Measurements from ENCODE around the gene TMEM161B. TPM values are rescaled to one million over a fixed set of nuclear protein-coding genes. Genes with fewer than 3 reads are reported as not detected.
"Not testable (repeated sequence)": the region's sequence is repeated elsewhere in the genome, so short reads cannot be mapped to it uniquely, and the experiment has no call there.

The TMEM161B gene
- polyA plus RNA-seq, 1 donor from 2014 or later = 72.0 TPM

DNA sequence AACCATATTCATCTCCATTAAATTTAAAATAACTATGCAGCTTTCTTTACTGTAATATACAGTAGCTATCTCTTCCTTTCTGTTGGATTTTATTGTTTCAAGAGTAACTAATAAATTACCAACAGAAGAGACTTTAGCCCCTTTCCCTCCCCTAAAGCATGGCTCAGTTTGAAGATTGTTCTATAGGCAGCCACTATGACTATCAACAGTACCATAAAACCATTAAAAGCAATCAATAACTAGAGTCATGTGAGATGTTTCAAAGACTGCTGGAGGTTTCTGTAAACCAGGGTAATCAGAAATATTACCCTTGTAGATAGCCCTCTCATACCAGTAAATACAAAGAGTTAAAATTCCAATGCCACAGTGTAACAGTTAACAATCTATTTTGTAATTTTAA lies 73.0 kb downstream of the TMEM161B start:
- TF ChIP-seq EP300 (conservative IDR thresholded peaks at IDR 0.05; ENCODE audit: poor library complexity, severe bottlenecking) (no peak), RAD21 (conservative IDR thresholded peaks at IDR 0.05) (no peak), TAF1 (IDR thresholded peaks at IDR 0.05; ENCODE audit: low read depth) (no peak)
- Histone ChIP-seq H4K20me1 (ENCODE audit: insufficient read depth) (no peaks in the 10 kb centered on the region), H3K27ac (ENCODE audit: low read length) (no peak overlapping the region), H3K9ac (ENCODE audit: low read length) (no peak overlapping the region), H3K9me2 (ENCODE audit: insufficient read depth, low read length) (no peaks in the 10 kb centered on the region), H3K4me2 (ENCODE audit: low read length) (no peak overlapping the region), H3K9me3 (ENCODE audit: low read length) (no peaks in the 10 kb centered on the region), H3K27me3 (ENCODE audit: insufficient read depth, low read depth, low read length) (no peaks in the 10 kb centered on the region), H3K4me3 (ENCODE audit: low read length) (no peak overlapping the region), H3F3A (ENCODE audit: insufficient read depth, low read length, poor library complexity, severe bottlenecking) (no peaks in the 10 kb centered on the region), H2AFZ (ENCODE audit: low read depth, low read length) (no peak overlapping the region), H3K79me2 (replicated peaks; ENCODE audit: insufficient read depth, low read length) (no peaks in the 10 kb centered on the region), H3K36me3 (ENCODE audit: insufficient read depth, low read length) (peaks cover 6% of the 10 kb centered on the region)

DNA sequence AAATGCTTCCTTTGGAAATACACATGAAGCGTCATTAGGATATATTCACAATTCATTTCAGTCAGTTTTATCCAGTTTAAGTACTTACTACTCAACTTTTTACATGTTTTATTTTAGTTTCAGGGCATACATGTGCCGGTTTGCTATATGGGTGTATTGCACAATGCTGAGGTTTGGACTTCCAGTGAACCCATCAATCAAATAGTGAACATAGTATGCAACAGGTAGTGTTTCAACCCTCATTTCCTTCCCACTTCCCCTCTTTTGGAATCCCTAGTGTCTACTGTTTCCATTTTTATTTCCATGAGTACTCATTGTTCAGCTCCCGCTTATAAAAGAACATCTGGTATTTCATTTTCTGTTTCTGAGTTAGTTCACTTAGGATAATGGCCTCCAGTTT lies 74.7 kb downstream of the TMEM161B start:
- Histone ChIP-seq H3K27ac (ENCODE audit: low read length) (no peak overlapping the region), H3K9ac (ENCODE audit: low read length) (no peak overlapping the region), H3K27me3 (ENCODE audit: insufficient read depth, low read depth, low read length) (no peaks in the 10 kb centered on the region), H3K36me3 (ENCODE audit: insufficient read depth, low read length) (peaks cover 6% of the 10 kb centered on the region), H2AFZ (ENCODE audit: low read depth, low read length) (no peak overlapping the region), H4K20me1 (ENCODE audit: insufficient read depth) (no peaks in the 10 kb centered on the region), H3K4me2 (ENCODE audit: low read length) (no peak overlapping the region), H3F3A (ENCODE audit: insufficient read depth, low read length, poor library complexity, severe bottlenecking) (no peaks in the 10 kb centered on the region), H3K9me2 (ENCODE audit: insufficient read depth, low read length) (no peaks in the 10 kb centered on the region), H3K9me3 (ENCODE audit: low read length) (no peaks in the 10 kb centered on the region), H3K4me3 (ENCODE audit: low read length) (no peak overlapping the region), H3K79me2 (replicated peaks; ENCODE audit: insufficient read depth, low read length) (no peaks in the 10 kb centered on the region)
- TF ChIP-seq, protein P1, sequence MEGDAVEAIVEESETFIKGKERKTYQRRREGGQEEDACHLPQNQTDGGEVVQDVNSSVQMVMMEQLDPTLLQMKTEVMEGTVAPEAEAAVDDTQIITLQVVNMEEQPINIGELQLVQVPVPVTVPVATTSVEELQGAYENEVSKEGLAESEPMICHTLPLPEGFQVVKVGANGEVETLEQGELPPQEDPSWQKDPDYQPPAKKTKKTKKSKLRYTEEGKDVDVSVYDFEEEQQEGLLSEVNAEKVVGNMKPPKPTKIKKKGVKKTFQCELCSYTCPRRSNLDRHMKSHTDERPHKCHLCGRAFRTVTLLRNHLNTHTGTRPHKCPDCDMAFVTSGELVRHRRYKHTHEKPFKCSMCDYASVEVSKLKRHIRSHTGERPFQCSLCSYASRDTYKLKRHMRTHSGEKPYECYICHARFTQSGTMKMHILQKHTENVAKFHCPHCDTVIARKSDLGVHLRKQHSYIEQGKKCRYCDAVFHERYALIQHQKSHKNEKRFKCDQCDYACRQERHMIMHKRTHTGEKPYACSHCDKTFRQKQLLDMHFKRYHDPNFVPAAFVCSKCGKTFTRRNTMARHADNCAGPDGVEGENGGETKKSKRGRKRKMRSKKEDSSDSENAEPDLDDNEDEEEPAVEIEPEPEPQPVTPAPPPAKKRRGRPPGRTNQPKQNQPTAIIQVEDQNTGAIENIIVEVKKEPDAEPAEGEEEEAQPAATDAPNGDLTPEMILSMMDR (IDR thresholded peaks at IDR 0.05; ENCODE audit: poor library complexity, severe bottlenecking) = no peak
- TF ChIP-seq EZH2 (IDR thresholded peaks at IDR 0.05; ENCODE audit: borderline replicate concordance, insufficient read depth, low read length, poor library complexity, severe bottlenecking) (no peak), SMC3 (conservative IDR thresholded peaks at IDR 0.05; ENCODE audit: poor library complexity) (no peak), TAF1 (IDR thresholded peaks at IDR 0.05; ENCODE audit: low read depth) (no peak), MXI1 (conservative IDR thresholded peaks at IDR 0.05; ENCODE audit: poor library complexity, severe bottlenecking) (no peak), EP300 (conservative IDR thresholded peaks at IDR 0.05; ENCODE audit: poor library complexity, severe bottlenecking) (no peak), POLR2AphosphoS5 (IDR thresholded peaks at IDR 0.05) (no peak)

DNA sequence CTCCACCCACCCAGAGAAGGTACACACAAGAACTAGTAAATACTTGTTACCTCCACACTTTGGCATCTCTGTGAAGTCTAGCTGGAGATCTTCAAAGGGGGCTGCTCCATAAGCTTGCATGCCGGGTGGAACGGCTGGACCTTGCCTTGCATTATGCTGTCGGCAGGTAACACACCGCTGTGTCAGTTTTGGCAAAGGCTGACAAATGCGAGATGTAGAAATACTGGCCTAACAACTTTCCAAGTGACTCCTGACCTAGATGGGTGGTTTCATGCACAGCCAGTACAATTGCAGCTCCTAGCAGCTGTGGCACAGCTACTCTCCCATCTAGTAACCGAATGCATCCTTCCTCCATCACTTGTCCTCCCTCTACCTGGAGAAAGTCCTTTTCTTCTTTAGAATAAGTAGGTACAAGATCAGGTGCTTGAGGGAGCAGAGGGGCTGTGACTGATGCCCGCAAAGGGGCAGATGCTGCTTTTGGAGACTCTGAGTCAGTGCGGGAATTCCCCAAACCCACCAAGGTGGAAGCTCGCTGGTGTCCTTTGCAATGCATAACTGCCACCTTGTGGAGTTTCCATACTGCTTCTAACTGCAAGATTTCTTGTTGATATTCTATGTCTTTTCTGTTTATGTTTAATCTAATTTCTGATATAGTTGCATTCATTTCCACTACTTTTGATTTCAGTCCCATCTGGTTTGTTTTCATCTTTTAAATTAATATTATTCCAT lies 78.4 kb downstream of the TMEM161B start:
- H3F3A ChIP-seq (ENCODE audit: insufficient read depth, low read length, poor library complexity, severe bottlenecking) = no peaks in the 10 kb centered on the region
- no peak overlapping the region for H3K4me2 ChIP-seq (ENCODE audit: low read length)
- no peaks in the 10 kb centered on the region for H3K27me3 ChIP-seq (ENCODE audit: insufficient read depth, low read depth, low read length)
- H3K9me2 ChIP-seq (ENCODE audit: insufficient read depth, low read length) = no peaks in the 10 kb centered on the region
- H2AFZ ChIP-seq (ENCODE audit: low read depth, low read length) = no peak overlapping the region
- no peaks in the 10 kb centered on the region for H3K9me3 ChIP-seq (ENCODE audit: low read length)
- H4K20me1 ChIP-seq (ENCODE audit: insufficient read depth) = no peaks in the 10 kb centered on the region
- TF ChIP-seq, protein P2, sequence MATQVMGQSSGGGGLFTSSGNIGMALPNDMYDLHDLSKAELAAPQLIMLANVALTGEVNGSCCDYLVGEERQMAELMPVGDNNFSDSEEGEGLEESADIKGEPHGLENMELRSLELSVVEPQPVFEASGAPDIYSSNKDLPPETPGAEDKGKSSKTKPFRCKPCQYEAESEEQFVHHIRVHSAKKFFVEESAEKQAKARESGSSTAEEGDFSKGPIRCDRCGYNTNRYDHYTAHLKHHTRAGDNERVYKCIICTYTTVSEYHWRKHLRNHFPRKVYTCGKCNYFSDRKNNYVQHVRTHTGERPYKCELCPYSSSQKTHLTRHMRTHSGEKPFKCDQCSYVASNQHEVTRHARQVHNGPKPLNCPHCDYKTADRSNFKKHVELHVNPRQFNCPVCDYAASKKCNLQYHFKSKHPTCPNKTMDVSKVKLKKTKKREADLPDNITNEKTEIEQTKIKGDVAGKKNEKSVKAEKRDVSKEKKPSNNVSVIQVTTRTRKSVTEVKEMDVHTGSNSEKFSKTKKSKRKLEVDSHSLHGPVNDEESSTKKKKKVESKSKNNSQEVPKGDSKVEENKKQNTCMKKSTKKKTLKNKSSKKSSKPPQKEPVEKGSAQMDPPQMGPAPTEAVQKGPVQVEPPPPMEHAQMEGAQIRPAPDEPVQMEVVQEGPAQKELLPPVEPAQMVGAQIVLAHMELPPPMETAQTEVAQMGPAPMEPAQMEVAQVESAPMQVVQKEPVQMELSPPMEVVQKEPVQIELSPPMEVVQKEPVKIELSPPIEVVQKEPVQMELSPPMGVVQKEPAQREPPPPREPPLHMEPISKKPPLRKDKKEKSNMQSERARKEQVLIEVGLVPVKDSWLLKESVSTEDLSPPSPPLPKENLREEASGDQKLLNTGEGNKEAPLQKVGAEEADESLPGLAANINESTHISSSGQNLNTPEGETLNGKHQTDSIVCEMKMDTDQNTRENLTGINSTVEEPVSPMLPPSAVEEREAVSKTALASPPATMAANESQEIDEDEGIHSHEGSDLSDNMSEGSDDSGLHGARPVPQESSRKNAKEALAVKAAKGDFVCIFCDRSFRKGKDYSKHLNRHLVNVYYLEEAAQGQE (IDR thresholded peaks at IDR 0.05; ENCODE audit: borderline replicate concordance) = no peak
- TF ChIP-seq SMC3 (conservative IDR thresholded peaks at IDR 0.05; ENCODE audit: poor library complexity) (peak; percentile 51), MXI1 (conservative IDR thresholded peaks at IDR 0.05; ENCODE audit: poor library complexity, severe bottlenecking) (no peak), POLR2AphosphoS5 (IDR thresholded peaks at IDR 0.05) (no peak), EP300 (conservative IDR thresholded peaks at IDR 0.05; ENCODE audit: poor library complexity, severe bottlenecking) (no peak), TAF1 (IDR thresholded peaks at IDR 0.05; ENCODE audit: low read depth) (no peak), RAD21 (conservative IDR thresholded peaks at IDR 0.05) (peak; percentile 49)
- TF ChIP-seq, protein P1 (IDR thresholded peaks at IDR 0.05; ENCODE audit: poor library complexity, severe bottlenecking) = peak; percentile 44
- no peaks in the 10 kb centered on the region for H3K79me2 ChIP-seq (replicated peaks; ENCODE audit: insufficient read depth, low read length)
- no peak overlapping the region for H3K4me3 ChIP-seq (ENCODE audit: low read length)
- no peak overlapping the region for H3K27ac ChIP-seq (ENCODE audit: low read length)
- H3K36me3 ChIP-seq (ENCODE audit: insufficient read depth, low read length) = peaks cover 6% of the 10 kb centered on the region
- no peak overlapping the region for H3K9ac ChIP-seq (ENCODE audit: low read length)

DNA sequence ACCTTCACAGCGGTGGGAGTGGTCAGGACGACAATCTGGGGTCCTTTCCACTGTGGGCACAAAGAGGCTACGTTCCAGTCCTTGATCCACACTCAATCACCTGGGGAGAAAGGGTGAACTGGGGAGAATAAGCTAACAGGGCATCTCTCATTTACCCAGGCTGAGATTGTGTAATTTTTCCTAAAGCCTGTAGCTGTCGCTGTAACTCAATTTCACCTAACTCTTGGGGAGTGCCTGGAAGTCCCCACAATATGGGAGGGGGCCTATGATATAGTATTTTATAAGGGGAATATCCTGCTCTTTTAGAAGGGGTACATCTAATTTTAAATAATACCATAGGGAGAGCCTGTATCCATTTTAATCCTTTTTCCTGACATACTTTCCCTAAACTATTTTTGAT lies 79.2 kb downstream of the TMEM161B start:
- not testable (repeated sequence) for H3K27me3 ChIP-seq (ENCODE audit: insufficient read depth, low read depth, low read length); H3K9me2 ChIP-seq (ENCODE audit: insufficient read depth, low read length); H3K9ac ChIP-seq (ENCODE audit: low read length); H4K20me1 ChIP-seq (ENCODE audit: insufficient read depth); H3K4me2 ChIP-seq (ENCODE audit: low read length); H3K79me2 ChIP-seq (replicated peaks; ENCODE audit: insufficient read depth, low read length); H3K27ac ChIP-seq (ENCODE audit: low read length); H3F3A ChIP-seq (ENCODE audit: insufficient read depth, low read length, poor library complexity, severe bottlenecking); H3K4me3 ChIP-seq (ENCODE audit: low read length); H2AFZ ChIP-seq (ENCODE audit: low read depth, low read length); H3K36me3 ChIP-seq (ENCODE audit: insufficient read depth, low read length); H3K9me3 ChIP-seq (ENCODE audit: low read length)

Data from neural cell (in vitro differentiated cells).